ENCODE measurements around the gene DHRSX. TPM values are rescaled to one million over a fixed set of nuclear protein-coding genes. Genes with fewer than 3 reads are reported as not detected.
A peak's percentile ranks its signal among the peaks of the same experiment; 100 is the strongest.
"Not testable (repeated sequence)": the region's sequence is repeated elsewhere in the genome, so short reads cannot be mapped to it uniquely, and the experiment has no call there.

The DHRSX gene
- polyA plus RNA-seq, 10 donors, result 10.2 to 14.4 (median 12.9) TPM

- DNase-seq, result no peak
Measured at GRCh38 chrX:2360731-2361130, 140.0 kb downstream of the DHRSX start.

- DNase-seq, result not testable (repeated sequence)
Measured at GRCh38 chrX:2359522-2359921, 141.3 kb downstream of the DHRSX start.

- peak in 2 of 3 donors; percentile 16 to 93 for DNase-seq
Measured at GRCh38 chrX:2351999-2352995, 148.5 kb downstream of the DHRSX start.

GRCh38 chrX:2351321-2351720 is 149.5 kb downstream of the DHRSX start:
- peak in 1 of 3 donors; percentile 47 for DNase-seq

GRCh38 chrX:2350703-2351102 is 150.1 kb downstream of the DHRSX start:
- DNase-seq, result not testable (repeated sequence)

GRCh38 chrX:2350036-2350435 is 150.7 kb downstream of the DHRSX start:
- not testable (repeated sequence) for DNase-seq

GRCh38 chrX:2348211-2348610 is 152.6 kb downstream of the DHRSX start:
- no peak for DNase-seq

- no peak for DNase-seq
Measured at GRCh38 chrX:2346158-2346557, 154.6 kb downstream of the DHRSX start.

- DNase-seq, result no peak
Measured at GRCh38 chrX:2345562-2345961, 155.2 kb downstream of the DHRSX start.

- no peak for DNase-seq
Measured at GRCh38 chrX:2343413-2343812, 157.4 kb downstream of the DHRSX start.

- DNase-seq, result peak in 1 of 3 donors; percentile 33
Measured at GRCh38 chrX:2342874-2343273, 157.9 kb downstream of the DHRSX start.

GRCh38 chrX:2342281-2342688 is 158.5 kb downstream of the DHRSX start:
- DNase-seq, result no peak

- DNase-seq, result no peak
Measured at GRCh38 chrX:2340991-2341390, 159.8 kb downstream of the DHRSX start.

GRCh38 chrX:2336181-2336580 is 164.6 kb downstream of the DHRSX start:
- DNase-seq, result no peak

- DNase-seq, result no peak
Measured at GRCh38 chrX:2334237-2334636, 166.5 kb downstream of the DHRSX start.

- peak in 1 of 3 donors; percentile 16 for DNase-seq
Measured at GRCh38 chrX:2332252-2332651, 168.5 kb downstream of the DHRSX start.

GRCh38 chrX:2330910-2331309 is 169.9 kb downstream of the DHRSX start:
- DNase-seq, result no peak

- DNase-seq, result no peak
Measured at GRCh38 chrX:2330487-2330886, 170.3 kb downstream of the DHRSX start.

- no peak for DNase-seq
Measured at GRCh38 chrX:2327423-2327822, 173.4 kb downstream of the DHRSX start.

GRCh38 chrX:2325076-2325784 is 175.5 kb downstream of the DHRSX start:
- peak; percentile 13 to 85 (median 35) for DNase-seq

- DNase-seq, result no peak
Measured at GRCh38 chrX:2324151-2324550, 176.6 kb downstream of the DHRSX start.

- DNase-seq, result no peak
Measured at GRCh38 chrX:2321411-2321810, 179.4 kb downstream of the DHRSX start.

Measured in muscle of back (tissue), 11 donors.